ENCODE data around the gene CYP4F22. TPM values are rescaled to one million over a fixed set of nuclear protein-coding genes. Genes with fewer than 3 reads are reported as not detected.

CYP4F22 gene
- total RNA-seq, 1 experiment from 2014 or later: 4.9 TPM

DNA sequence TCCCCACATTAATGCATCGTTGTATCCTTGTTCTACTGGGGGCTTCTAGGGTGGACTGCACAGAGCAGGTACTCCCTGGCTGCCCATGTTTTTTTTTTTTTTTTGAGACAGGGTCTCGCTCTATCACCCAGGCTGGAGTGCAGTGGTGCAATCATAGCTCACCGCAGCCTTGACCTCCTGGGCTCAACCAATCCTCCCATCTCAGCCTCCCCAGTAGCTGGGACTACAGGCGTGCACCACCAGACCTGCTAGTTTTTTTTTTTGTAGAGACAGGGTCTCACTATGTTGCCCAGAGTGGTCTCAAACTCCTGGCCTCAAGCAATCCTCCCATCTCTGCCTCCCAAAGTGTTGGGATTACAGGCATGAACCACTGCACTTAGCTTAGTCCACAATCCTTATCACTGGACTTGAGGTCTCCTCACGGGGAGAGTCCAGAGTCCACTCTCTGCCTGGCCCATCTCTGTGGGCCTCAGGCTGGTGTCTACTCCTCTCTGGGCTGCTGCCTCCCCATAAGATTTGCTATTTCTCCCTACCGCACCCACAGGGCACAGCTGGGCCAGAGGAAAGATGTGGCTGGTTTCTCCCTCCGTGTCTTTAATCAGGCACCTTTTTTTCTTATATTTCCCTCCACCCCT, 56.3 kb downstream of the CYP4F22 start:
- Histone ChIP-seq H3K9me2 (ENCODE audit: insufficient read depth) (no peaks in the 10 kb centered on the region), H3K4me2 (ENCODE audit: low read length) (no peak overlapping the region), H3K4me1 (ENCODE audit: control insufficient read depth in 1 of 2, insufficient read depth in 2 of 2, low read length in 2 of 2) (peaks cover 22 to 25% of the 10 kb centered on the region in 2 experiments), H3K27ac (ENCODE audit: low read depth, low read length) (no peak overlapping the region), H3K4me3 (replicated peaks in 1 of 2; ENCODE audit: low read depth in 1 of 2, low read length in 2 of 2) (no peak overlapping the region), H3K9ac (ENCODE audit: low read length) (no peak overlapping the region), H3K36me3 (ENCODE audit: control insufficient read depth in 1 of 2, insufficient read depth in 2 of 2, low read length in 2 of 2) (no peaks in the 10 kb centered on the region), H3K79me2 (ENCODE audit: insufficient read depth, low read length) (no peaks in the 10 kb centered on the region), H4K20me1 (ENCODE audit: insufficient read depth) (no peaks in the 10 kb centered on the region), H3K27me3 (ENCODE audit: insufficient read depth, low read length) (peaks cover 20% of the 10 kb centered on the region), H3K9me3 (ENCODE audit: control insufficient read depth in 1 of 2, insufficient read depth in 1 of 2, low read depth in 1 of 2, low read length in 2 of 2) (no peaks in the 10 kb centered on the region), H2AFZ (ENCODE audit: low read depth, low read length, poor library complexity, severe bottlenecking) (no peak overlapping the region)
- ChIA-PET RAD21 (ENCODE audit: low non-redundant PET in 1 of 2, low total read pairs in 2 of 2, uncharacterized antibody in 2 of 2, unreplicated experiment in 2 of 2) (no interaction called here), POLR2A (no interaction called here), CTCF (interaction anchor here (1.1 to 1.4 kb wide), 2 partner anchors 9 to 146 kb away, joined by 3 to 4 read pairs; partner anchors contain the start of gene AKAP8L)
- BruUV-seq (replicated peaks): no TSS peak
- no peak for DNase-seq (ENCODE audit: low read depth, low spot score)
- ATAC-seq: no peak
- intact Hi-C loops (cut with micrococcal nuclease): no loop called here
- TF ChIP-seq, protein P1, sequence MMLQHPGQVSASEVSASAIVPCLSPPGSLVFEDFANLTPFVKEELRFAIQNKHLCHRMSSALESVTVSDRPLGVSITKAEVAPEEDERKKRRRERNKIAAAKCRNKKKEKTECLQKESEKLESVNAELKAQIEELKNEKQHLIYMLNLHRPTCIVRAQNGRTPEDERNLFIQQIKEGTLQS (IDR thresholded peaks at IDR 0.05): no peak
- TF ChIP-seq, protein P2, sequence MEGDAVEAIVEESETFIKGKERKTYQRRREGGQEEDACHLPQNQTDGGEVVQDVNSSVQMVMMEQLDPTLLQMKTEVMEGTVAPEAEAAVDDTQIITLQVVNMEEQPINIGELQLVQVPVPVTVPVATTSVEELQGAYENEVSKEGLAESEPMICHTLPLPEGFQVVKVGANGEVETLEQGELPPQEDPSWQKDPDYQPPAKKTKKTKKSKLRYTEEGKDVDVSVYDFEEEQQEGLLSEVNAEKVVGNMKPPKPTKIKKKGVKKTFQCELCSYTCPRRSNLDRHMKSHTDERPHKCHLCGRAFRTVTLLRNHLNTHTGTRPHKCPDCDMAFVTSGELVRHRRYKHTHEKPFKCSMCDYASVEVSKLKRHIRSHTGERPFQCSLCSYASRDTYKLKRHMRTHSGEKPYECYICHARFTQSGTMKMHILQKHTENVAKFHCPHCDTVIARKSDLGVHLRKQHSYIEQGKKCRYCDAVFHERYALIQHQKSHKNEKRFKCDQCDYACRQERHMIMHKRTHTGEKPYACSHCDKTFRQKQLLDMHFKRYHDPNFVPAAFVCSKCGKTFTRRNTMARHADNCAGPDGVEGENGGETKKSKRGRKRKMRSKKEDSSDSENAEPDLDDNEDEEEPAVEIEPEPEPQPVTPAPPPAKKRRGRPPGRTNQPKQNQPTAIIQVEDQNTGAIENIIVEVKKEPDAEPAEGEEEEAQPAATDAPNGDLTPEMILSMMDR (IDR thresholded peaks at IDR 0.05 in 2 of 3, conservative IDR thresholded peaks at IDR 0.05 in 1 of 3; ENCODE audit: borderline replicate concordance in 1 of 3, insufficient read depth in 1 of 3, low read depth in 2 of 3, low read length in 2 of 3): no peak
- TF ChIP-seq POLR2A (IDR thresholded peaks at IDR 0.05; ENCODE audit: borderline replicate concordance, extremely low read depth, insufficient read depth, insufficient read length): no peak
- TF ChIP-seq, protein P3, sequence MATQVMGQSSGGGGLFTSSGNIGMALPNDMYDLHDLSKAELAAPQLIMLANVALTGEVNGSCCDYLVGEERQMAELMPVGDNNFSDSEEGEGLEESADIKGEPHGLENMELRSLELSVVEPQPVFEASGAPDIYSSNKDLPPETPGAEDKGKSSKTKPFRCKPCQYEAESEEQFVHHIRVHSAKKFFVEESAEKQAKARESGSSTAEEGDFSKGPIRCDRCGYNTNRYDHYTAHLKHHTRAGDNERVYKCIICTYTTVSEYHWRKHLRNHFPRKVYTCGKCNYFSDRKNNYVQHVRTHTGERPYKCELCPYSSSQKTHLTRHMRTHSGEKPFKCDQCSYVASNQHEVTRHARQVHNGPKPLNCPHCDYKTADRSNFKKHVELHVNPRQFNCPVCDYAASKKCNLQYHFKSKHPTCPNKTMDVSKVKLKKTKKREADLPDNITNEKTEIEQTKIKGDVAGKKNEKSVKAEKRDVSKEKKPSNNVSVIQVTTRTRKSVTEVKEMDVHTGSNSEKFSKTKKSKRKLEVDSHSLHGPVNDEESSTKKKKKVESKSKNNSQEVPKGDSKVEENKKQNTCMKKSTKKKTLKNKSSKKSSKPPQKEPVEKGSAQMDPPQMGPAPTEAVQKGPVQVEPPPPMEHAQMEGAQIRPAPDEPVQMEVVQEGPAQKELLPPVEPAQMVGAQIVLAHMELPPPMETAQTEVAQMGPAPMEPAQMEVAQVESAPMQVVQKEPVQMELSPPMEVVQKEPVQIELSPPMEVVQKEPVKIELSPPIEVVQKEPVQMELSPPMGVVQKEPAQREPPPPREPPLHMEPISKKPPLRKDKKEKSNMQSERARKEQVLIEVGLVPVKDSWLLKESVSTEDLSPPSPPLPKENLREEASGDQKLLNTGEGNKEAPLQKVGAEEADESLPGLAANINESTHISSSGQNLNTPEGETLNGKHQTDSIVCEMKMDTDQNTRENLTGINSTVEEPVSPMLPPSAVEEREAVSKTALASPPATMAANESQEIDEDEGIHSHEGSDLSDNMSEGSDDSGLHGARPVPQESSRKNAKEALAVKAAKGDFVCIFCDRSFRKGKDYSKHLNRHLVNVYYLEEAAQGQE (IDR thresholded peaks at IDR 0.05; ENCODE audit: low read depth): no peak
- no peak for TF ChIP-seq SRF (IDR thresholded peaks at IDR 0.05; ENCODE audit: low read depth)

All from HCT116 (cell line).